GM12878 (cell line): Measurements from ENCODE around the gene MAPK8IP1. TPM values are rescaled to one million over a fixed set of nuclear protein-coding genes. Genes with fewer than 3 reads are reported as not detected.

Experiments
- ATAC-seq: fragments of 200-7000 bp; cut with Tn5 transposase; 3 replicates; pipeline ENCODE4 v1.9.1; 2020; ENCODE audit warnings: mild to moderate bottlenecking, moderate library complexity
- BruUV-seq: library from RNA; stranded (reverse); fragments of 400-500 nt; replicated peaks from 2 replicates; lab custom pipeline; 2021; lab: Mats Ljungman, UMichigan
- CTCF ChIA-PET: fragments of 300-600 bp; sonication (Branson Sonifier 250); formaldehyde crosslinking; extraction: SDS; loops from one replicate; lab custom pipeline; 2021; ENCODE audit warnings: inconsistent platforms; lab: Yijun Ruan, JAX
- POLR2A ChIA-PET: fragments of 350-600 bp; formaldehyde crosslinking; extraction: SDS; loops from one replicate; lab custom pipeline; 2021; ENCODE audit warnings: inconsistent platforms; lab: Charles Lee
- RAD21 ChIA-PET: fragments of 300-600 bp; sonication (Branson Sonifier 250); formaldehyde crosslinking; loops from one replicate; lab custom pipeline; 2023; ENCODE audit warnings: antibody characterized with exemption; ENCODE audit not compliant: unreplicated experiment; lab: Charles Lee
- SMC1A ChIA-PET: fragments of 300-600 bp; sonication (Branson Sonifier 250); formaldehyde crosslinking; loops from one replicate; lab custom pipeline; 2023; ENCODE audit not compliant: unreplicated experiment, uncharacterized antibody; lab: Charles Lee
- DNase-seq: peaks from one replicate; pipeline ENCODE4 v3.0.0-alpha.2; 2011; ENCODE audit warnings: low read depth, low spot score
- FAIRE-seq: peaks from 3 replicates; lab custom pipeline; 2011; peaks lifted over from hg19 to GRCh38; lab: Jason Lieb, UNC
- H2AFZ ChIP-seq: 2 replicates; pipeline ENCODE4 v1.6.0; 2011; ENCODE audit warnings: low read depth, low read length, control low read depth; ENCODE audit not compliant: control insufficient read depth
- H3K27ac ChIP-seq: 2 replicates; pipeline ENCODE4 v1.5.1; 2011; ENCODE audit warnings: control low read depth; ENCODE audit not compliant: control insufficient read depth, insufficient read depth
- H3K27me3 ChIP-seq, 2 experiments: replicated peaks in 1 of 2; 2 replicates each; pipeline versions ENCODE4 v1.6.0 to v1.6.1; 2011; ENCODE audit warnings: low read length in 1 of 2; ENCODE audit not compliant: control insufficient read depth in 2 of 2, insufficient read depth in 2 of 2
- H3K36me3 ChIP-seq, 2 experiments: 2 replicates each; pipeline ENCODE4 v1.5.1; 2011; ENCODE audit warnings: low read length in 1 of 2; ENCODE audit not compliant: control insufficient read depth in 2 of 2, insufficient read depth in 2 of 2
- H3K4me1 ChIP-seq: 2 replicates; pipeline ENCODE4 v1.6.1; 2011; ENCODE audit warnings: mild to moderate bottlenecking, low read length, moderate library complexity, mixed read lengths; ENCODE audit not compliant: control insufficient read depth, insufficient read depth
- H3K4me2 ChIP-seq: 2 replicates; pipeline ENCODE4 v1.6.0; 2011; ENCODE audit warnings: control low read depth; ENCODE audit not compliant: control insufficient read depth, insufficient read depth
- H3K4me3 ChIP-seq: fragments of 200-600 bp; sonication (generic); 2 replicates; pipeline ENCODE4 v1.5.1; 2016
- H3K79me2 ChIP-seq: 2 replicates; pipeline ENCODE4 v1.6.0; 2011; ENCODE audit warnings: low read length; ENCODE audit not compliant: control insufficient read depth, insufficient read depth
- H3K9ac ChIP-seq: 2 replicates; pipeline ENCODE4 v1.8.0; 2011; ENCODE audit warnings: low read length, control low read depth, mixed read lengths; ENCODE audit not compliant: control insufficient read depth, insufficient read depth
- H3K9me3 ChIP-seq: replicated peaks from 3 replicates; pipeline ENCODE4 v1.5.1; 2011; ENCODE audit warnings: mild to moderate bottlenecking, low read length; ENCODE audit not compliant: control insufficient read depth, insufficient read depth
- H4K20me1 ChIP-seq: 2 replicates; pipeline ENCODE4 v1.6.0; 2011; ENCODE audit not compliant: control insufficient read depth, insufficient read depth
- JUNB ChIP-seq: IDR thresholded peaks from 2 replicates; pipeline ENCODE4 v1.6.1; 2016; ENCODE audit warnings: antibody characterized with exemption, mild to moderate bottlenecking
- PKNOX1 ChIP-seq: fragments of 450-650 bp; IDR thresholded peaks from 2 replicates; pipeline ENCODE4 v1.6.1; 2016; ENCODE audit warnings: mild to moderate bottlenecking
- SREBF2 ChIP-seq: IDR thresholded peaks from 2 replicates; pipeline ENCODE4 v1.6.1; 2012; ENCODE audit warnings: mild to moderate bottlenecking, low read length
- WGBS: methylation state at CpG from one replicate; pipeline ENCODE4 v1.1.6; 2016; ENCODE audit warnings: low lambda C conversion rate; ENCODE audit not compliant: insufficient replicate concordance, insufficient coverage; ENCODE audit errors: missing lambda C conversion rate; 5-methylcytosine and 5-hydroxymethylcytosine counted together
- in situ Hi-C: fragments of 300-500 bp; cut with MboI; formaldehyde crosslinking; loops from 9 replicates; pipeline ENCODE4 v1.14.3; 2018; ENCODE audit warnings: mixed read lengths
- intact Hi-C: fragments of 100-400 bp; cut with micrococcal nuclease; formaldehyde crosslinking; loops from one replicate; pipeline ENCODE4 v1.14.2; 2022; ENCODE audit not compliant: unreplicated experiment
- polyA plus RNA-seq, 11 experiments: library from polyadenylated mRNA; depleted of rRNA in 4 of 11; unstranded in 6 of 11; stranded (reverse) in 5 of 11; fragments of >200 nt; fragmentation: Nextera tagmentation in 4 of 11; fragmentation: Illumina TruSeq in 1 of 11; extraction: Ambion mirVana in 4 of 11; extraction: Trizol in 1 of 11; gene quantifications; 1 replicate in 1 of 11; 2 replicates in 10 of 11; pipeline versions ENCODE4 v1.2.1 to v1.2.3, GENCODE V29; 2011 to 2016; ENCODE audit warnings: inconsistent platforms in 2 of 11, missing spikeins in 2 of 11, low read depth in 1 of 11
- total RNA-seq, 4 experiments: library from RNA; depleted of rRNA in 3 of 4; stranded (reverse); fragments of >200 nt in 3 of 4; fragmentation: Illumina TruSeq in 1 of 4; extraction: Trizol in 1 of 4; gene quantifications; 2 replicates each; pipeline versions ENCODE4 v1.2.1 to v1.2.3, GENCODE V29; 2013 to 2021
- TF ChIP-seq, protein P1 (sequence below): IDR thresholded peaks from 2 replicates; pipeline ENCODE4 v1.6.1; 2012; ENCODE audit warnings: low read length, inconsistent platforms
- TF ChIP-seq, protein P2 (sequence below): IDR thresholded peaks from 2 replicates; pipeline ENCODE4 v1.6.1; 2012; ENCODE audit warnings: improper control_type of control experiment, low read depth, low read length; ENCODE audit not compliant: insufficient replicate concordance

The MAPK8IP1 gene
- total and polyA plus RNA-seq, 10 of the 15 experiments (the other 5 are each of a cell fraction or from before 2014, with no cell fraction given), result 0.04 to 0.44 (median 0.11) TPM; not detected in 2

DNA sequence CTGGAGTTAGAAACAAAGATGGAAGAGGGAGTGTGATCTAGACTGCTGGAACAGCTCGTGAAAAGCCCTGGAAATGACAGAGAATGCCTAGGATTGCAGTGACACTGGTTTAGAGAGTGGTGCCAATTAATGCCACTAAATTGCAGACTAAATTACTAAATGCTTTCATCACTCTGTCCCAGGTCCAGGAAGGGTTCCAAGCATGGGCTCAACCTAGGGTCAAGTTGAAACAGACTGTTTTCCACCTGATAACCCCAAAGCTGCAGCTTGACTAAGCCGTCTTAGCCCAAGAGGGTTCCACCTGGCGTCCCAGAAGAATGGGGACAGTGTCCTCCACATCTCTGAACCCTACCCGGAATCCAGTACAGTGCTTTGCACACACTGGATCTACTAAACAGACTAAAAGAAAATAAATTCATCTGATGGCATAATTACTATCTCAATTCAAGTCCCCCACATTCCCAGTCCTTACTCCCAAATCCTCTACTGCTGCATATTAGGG lies 39.2 kb upstream of the MAPK8IP1 start:
- Histone ChIP-seq H3K4me3 (no peak overlapping the region; the same call in 1 of the 2 replicates), H3K9me3 (no peaks in the 10 kb centered on the region), H3K4me2 (peak overlapping the region; percentile 84), H3K27ac (no peak overlapping the region), H3K36me3 (no peaks in the 10 kb centered on the region), H3K79me2 (peaks cover 5% of the 10 kb centered on the region), H2AFZ (peak overlapping the region; percentile 91; the same call in 1 of the 2 replicates), H3K9ac (no peak overlapping the region), H4K20me1 (peaks cover 2% of the 10 kb centered on the region; the same call in 1 of the 2 replicates), H3K4me1 (peaks cover 2% of the 10 kb centered on the region; the same call in 1 of the 2 replicates), H3K27me3 (no peaks in the 10 kb centered on the region)
- intact Hi-C loops, result loop anchor here (2.0 to 10.0 kb wide), 3 partner anchors 71 to 279 kb away; partner anchors contain the start of genes PEX16 and PHF21A
- FAIRE-seq (no peak), DNase-seq (no peak), ATAC-seq (no peak)
- no TSS peak for BruUV-seq
- ChIA-PET SMC1A (interaction anchor here (0.6 to 2.9 kb wide), 9 partner anchors 9 to 269 kb away, joined by 3 to 17 read pairs (median 4); partner anchors contain the start of gene PEX16), RAD21 (interaction anchor here (0.6 to 2.7 kb wide), 11 partner anchors 9 to 160 kb away, joined by 3 to 23 read pairs (median 6); partner anchors contain the start of genes PEX16 and SLC35C1), POLR2A (interaction anchor here (0.6 to 2.7 kb wide), 10 partner anchors 11 to 432 kb away, joined by 3 to 27 read pairs (median 4); partner anchors contain the start of genes PEX16 and SLC35C1), CTCF (interaction anchor here (0.5 to 6.4 kb wide), 10 partner anchors 22 to 463 kb away, joined by 3 to 36 read pairs (median 4); no protein-coding TSS in a partner anchor)
- in situ Hi-C loops, result no loop called here
- no peak for TF ChIP-seq PKNOX1
- TF ChIP-seq, protein P1, sequence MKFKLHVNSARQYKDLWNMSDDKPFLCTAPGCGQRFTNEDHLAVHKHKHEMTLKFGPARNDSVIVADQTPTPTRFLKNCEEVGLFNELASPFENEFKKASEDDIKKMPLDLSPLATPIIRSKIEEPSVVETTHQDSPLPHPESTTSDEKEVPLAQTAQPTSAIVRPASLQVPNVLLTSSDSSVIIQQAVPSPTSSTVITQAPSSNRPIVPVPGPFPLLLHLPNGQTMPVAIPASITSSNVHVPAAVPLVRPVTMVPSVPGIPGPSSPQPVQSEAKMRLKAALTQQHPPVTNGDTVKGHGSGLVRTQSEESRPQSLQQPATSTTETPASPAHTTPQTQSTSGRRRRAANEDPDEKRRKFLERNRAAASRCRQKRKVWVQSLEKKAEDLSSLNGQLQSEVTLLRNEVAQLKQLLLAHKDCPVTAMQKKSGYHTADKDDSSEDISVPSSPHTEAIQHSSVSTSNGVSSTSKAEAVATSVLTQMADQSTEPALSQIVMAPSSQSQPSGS, result no peak
- no peak for TF ChIP-seq SREBF2
- TF ChIP-seq JUNB, result no peak
- TF ChIP-seq, protein P2, sequence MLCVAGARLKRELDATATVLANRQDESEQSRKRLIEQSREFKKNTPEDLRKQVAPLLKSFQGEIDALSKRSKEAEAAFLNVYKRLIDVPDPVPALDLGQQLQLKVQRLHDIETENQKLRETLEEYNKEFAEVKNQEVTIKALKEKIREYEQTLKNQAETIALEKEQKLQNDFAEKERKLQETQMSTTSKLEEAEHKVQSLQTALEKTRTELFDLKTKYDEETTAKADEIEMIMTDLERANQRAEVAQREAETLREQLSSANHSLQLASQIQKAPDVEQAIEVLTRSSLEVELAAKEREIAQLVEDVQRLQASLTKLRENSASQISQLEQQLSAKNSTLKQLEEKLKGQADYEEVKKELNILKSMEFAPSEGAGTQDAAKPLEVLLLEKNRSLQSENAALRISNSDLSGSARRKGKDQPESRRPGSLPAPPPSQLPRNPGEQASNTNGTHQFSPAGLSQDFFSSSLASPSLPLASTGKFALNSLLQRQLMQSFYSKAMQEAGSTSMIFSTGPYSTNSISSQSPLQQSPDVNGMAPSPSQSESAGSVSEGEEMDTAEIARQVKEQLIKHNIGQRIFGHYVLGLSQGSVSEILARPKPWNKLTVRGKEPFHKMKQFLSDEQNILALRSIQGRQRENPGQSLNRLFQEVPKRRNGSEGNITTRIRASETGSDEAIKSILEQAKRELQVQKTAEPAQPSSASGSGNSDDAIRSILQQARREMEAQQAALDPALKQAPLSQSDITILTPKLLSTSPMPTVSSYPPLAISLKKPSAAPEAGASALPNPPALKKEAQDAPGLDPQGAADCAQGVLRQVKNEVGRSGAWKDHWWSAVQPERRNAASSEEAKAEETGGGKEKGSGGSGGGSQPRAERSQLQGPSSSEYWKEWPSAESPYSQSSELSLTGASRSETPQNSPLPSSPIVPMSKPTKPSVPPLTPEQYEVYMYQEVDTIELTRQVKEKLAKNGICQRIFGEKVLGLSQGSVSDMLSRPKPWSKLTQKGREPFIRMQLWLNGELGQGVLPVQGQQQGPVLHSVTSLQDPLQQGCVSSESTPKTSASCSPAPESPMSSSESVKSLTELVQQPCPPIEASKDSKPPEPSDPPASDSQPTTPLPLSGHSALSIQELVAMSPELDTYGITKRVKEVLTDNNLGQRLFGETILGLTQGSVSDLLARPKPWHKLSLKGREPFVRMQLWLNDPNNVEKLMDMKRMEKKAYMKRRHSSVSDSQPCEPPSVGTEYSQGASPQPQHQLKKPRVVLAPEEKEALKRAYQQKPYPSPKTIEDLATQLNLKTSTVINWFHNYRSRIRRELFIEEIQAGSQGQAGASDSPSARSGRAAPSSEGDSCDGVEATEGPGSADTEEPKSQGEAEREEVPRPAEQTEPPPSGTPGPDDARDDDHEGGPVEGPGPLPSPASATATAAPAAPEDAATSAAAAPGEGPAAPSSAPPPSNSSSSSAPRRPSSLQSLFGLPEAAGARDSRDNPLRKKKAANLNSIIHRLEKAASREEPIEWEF, result no peak
- 65% methylated on average over 3 of the region's 4 CpGs for WGBS
